HEK293 (cell line): Measurements from ENCODE around the gene CADM3.

Experiments
- CTCF ChIA-PET: fragments of 350-600 bp; formaldehyde crosslinking; extraction: SDS; loops from one replicate; lab custom pipeline; 2021; ENCODE audit warnings: antibody characterized with exemption; lab: Yijun Ruan, JAX
- POLR2A ChIA-PET: fragments of 300-600 bp; formaldehyde crosslinking; extraction: SDS; loops from one replicate; lab custom pipeline; 2020; ENCODE audit warnings: antibody characterized with exemption, inconsistent platforms; lab: Yijun Ruan, JAX
- H3K27ac ChIP-seq: fragments of 200-500 bp; sonication (Bioruptor generic); 2 replicates; pipeline ENCODE4 v1.5.1; 2014; ENCODE audit warnings: low read depth, low read length, control low read depth, inconsistent platforms; ENCODE audit errors: extremely low read depth
- H3K36me3 ChIP-seq, 2 experiments: fragments of 200-500 bp in 1 of 2; sonication (Bioruptor generic) in 1 of 2; 1 replicate in 1 of 2; 2 replicates in 1 of 2; pipeline ENCODE4 v1.5.1; 2014 to 2017; ENCODE audit warnings: inconsistent platforms in 2 of 2, low read length in 2 of 2; ENCODE audit not compliant: control insufficient read depth in 2 of 2, insufficient read depth in 1 of 2
- H3K4me1 ChIP-seq: fragments of 200-500 bp; sonication (Bioruptor generic); 2 replicates; pipeline ENCODE4 v1.5.1; 2014; ENCODE audit warnings: mild to moderate bottlenecking, low read length, inconsistent platforms; ENCODE audit not compliant: control insufficient read depth, insufficient read depth
- H3K4me3 ChIP-seq: 2 replicates; pipeline ENCODE4 v1.5.1; 2011; ENCODE audit warnings: low read depth, mild to moderate bottlenecking, control low read depth, low read length, moderate library complexity
- H3K9me3 ChIP-seq: fragments of 200-500 bp; sonication (Bioruptor generic); 2 replicates; pipeline ENCODE4 v1.5.1; 2014; ENCODE audit warnings: low read depth, low read length, inconsistent platforms; ENCODE audit not compliant: control insufficient read depth, insufficient read depth
- EGR2 ChIP-seq: fragments of 450-650 bp; formaldehyde crosslinking; IDR thresholded peaks from 2 replicates; pipeline ENCODE4 v1.5.1; 2016; ENCODE audit warnings: low read depth, missing biosample characterization, missing genetic modification characterization
- GLI2 ChIP-seq: fragments of 450-650 bp; formaldehyde crosslinking; IDR thresholded peaks from 2 replicates; pipeline ENCODE4; 2017; ENCODE audit warnings: missing biosample characterization, missing genetic modification characterization, low read depth, borderline replicate concordance
- HOXC10 ChIP-seq: sonication (generic); formaldehyde crosslinking; IDR thresholded peaks from 2 replicates; pipeline ENCODE4 v1.8.1; 2023; ENCODE audit warnings: mild to moderate bottlenecking, missing genetic modification reagents
- KLF8 ChIP-seq: fragments of 450-650 bp; formaldehyde crosslinking; IDR thresholded peaks from 2 replicates; pipeline ENCODE4 v1.5.1; 2016; ENCODE audit warnings: missing biosample characterization, missing genetic modification characterization
- MEIS1 ChIP-seq: sonication (generic); formaldehyde crosslinking; IDR thresholded peaks from 2 replicates; pipeline ENCODE4 v1.8.1; 2022; ENCODE audit warnings: missing genetic modification reagents, mild to moderate bottlenecking, borderline replicate concordance
- RBAK ChIP-seq: fragments of 450-650 bp; formaldehyde crosslinking; IDR thresholded peaks from 2 replicates; pipeline ENCODE4 v1.5.1; 2016; ENCODE audit warnings: missing biosample characterization, missing genetic modification characterization
- SP2 ChIP-seq: fragments of 450-650 bp; formaldehyde crosslinking; IDR thresholded peaks from 2 replicates; pipeline ENCODE4 v1.5.1; 2016; ENCODE audit warnings: missing biosample characterization, missing genetic modification characterization
- ZBTB48 ChIP-seq: fragments of 450-650 bp; formaldehyde crosslinking; IDR thresholded peaks from 2 replicates; pipeline ENCODE4 v1.5.1; 2016; ENCODE audit warnings: missing biosample characterization, missing genetic modification characterization
- ZBTB7A ChIP-seq: fragments of 450-650 bp; formaldehyde crosslinking; IDR thresholded peaks from 2 replicates; pipeline ENCODE4 v1.5.1; 2016; ENCODE audit warnings: low read depth, missing biosample characterization, missing genetic modification characterization
- ZBTB8A ChIP-seq: fragments of 450-650 bp; formaldehyde crosslinking; IDR thresholded peaks from 2 replicates; pipeline ENCODE4 v1.5.1; 2016; ENCODE audit warnings: missing biosample characterization, missing genetic modification characterization
- ZFP41 ChIP-seq: fragments of 450-650 bp; formaldehyde crosslinking; IDR thresholded peaks from 2 replicates; pipeline ENCODE4 v1.5.1; 2016; ENCODE audit warnings: missing biosample characterization, missing genetic modification characterization, borderline replicate concordance
- ZNF114 ChIP-seq: fragments of 450-650 bp; formaldehyde crosslinking; IDR thresholded peaks from 2 replicates; pipeline ENCODE4 v1.5.0; 2017; ENCODE audit warnings: missing biosample characterization, missing genetic modification characterization
- ZNF175 ChIP-seq: fragments of 450-650 bp; formaldehyde crosslinking; IDR thresholded peaks from 2 replicates; pipeline ENCODE4 v1.5.1; 2016; ENCODE audit warnings: missing biosample characterization, missing genetic modification characterization
- ZNF19 ChIP-seq: fragments of 450-650 bp; formaldehyde crosslinking; IDR thresholded peaks from 2 replicates; pipeline ENCODE4; 2016; ENCODE audit warnings: missing biosample characterization, missing genetic modification characterization, low read depth
- ZNF239 ChIP-seq: fragments of 450-650 bp; formaldehyde crosslinking; IDR thresholded peaks from 2 replicates; pipeline ENCODE4 v1.5.1; 2016; ENCODE audit warnings: missing biosample characterization, missing genetic modification characterization
- ZNF394 ChIP-seq: fragments of 450-650 bp; formaldehyde crosslinking; IDR thresholded peaks from 2 replicates; pipeline ENCODE4 v1.5.1; 2016; ENCODE audit warnings: missing biosample characterization, missing genetic modification characterization, mild to moderate bottlenecking, moderate library complexity, borderline replicate concordance
- ZNF423 ChIP-seq: fragments of 450-650 bp; formaldehyde crosslinking; IDR thresholded peaks from 2 replicates; pipeline ENCODE4 v1.5.1; 2016; ENCODE audit warnings: missing biosample characterization, missing genetic modification characterization
- ZNF521 ChIP-seq: fragments of 450-650 bp; formaldehyde crosslinking; IDR thresholded peaks from 2 replicates; pipeline ENCODE4 v1.5.1; 2017; ENCODE audit warnings: missing biosample characterization, mild to moderate bottlenecking, missing genetic modification characterization
- ZNF585B ChIP-seq: fragments of 450-650 bp; formaldehyde crosslinking; IDR thresholded peaks from 2 replicates; pipeline ENCODE4 v1.5.1; 2016; ENCODE audit warnings: missing biosample characterization, missing genetic modification characterization
- ZNF610 ChIP-seq: fragments of 450-650 bp; formaldehyde crosslinking; IDR thresholded peaks from 2 replicates; pipeline ENCODE4 v1.5.1; 2016; ENCODE audit warnings: missing biosample characterization, missing genetic modification characterization, borderline replicate concordance
- ZNF776 ChIP-seq: fragments of 450-650 bp; formaldehyde crosslinking; IDR thresholded peaks from 2 replicates; pipeline ENCODE4 v1.5.0; 2017; ENCODE audit warnings: missing biosample characterization, missing genetic modification characterization, borderline replicate concordance
- ZNF830 ChIP-seq: fragments of 450-650 bp; IDR thresholded peaks from 2 replicates; pipeline ENCODE4 v1.5.0; 2018; ENCODE audit warnings: missing biosample characterization, missing genetic modification characterization, low read depth, mild to moderate bottlenecking, moderate library complexity
- ZSCAN30 ChIP-seq: fragments of 450-650 bp; IDR thresholded peaks from 2 replicates; pipeline ENCODE4 v1.5.1; 2018; ENCODE audit warnings: missing biosample characterization, mild to moderate bottlenecking, missing genetic modification characterization, moderate library complexity
- TF ChIP-seq, protein P1 (sequence below): fragments of 450-650 bp; formaldehyde crosslinking; IDR thresholded peaks from 2 replicates; pipeline ENCODE4; 2016; ENCODE audit warnings: missing biosample characterization, missing genetic modification characterization
- TF ChIP-seq, protein P2 (sequence below): fragments of 450-650 bp; formaldehyde crosslinking; IDR thresholded peaks from 2 replicates; pipeline ENCODE4 v1.5.1; 2016; ENCODE audit warnings: missing biosample characterization, missing genetic modification characterization
- TF ChIP-seq, protein P3 (sequence below): fragments of 450-650 bp; formaldehyde crosslinking; IDR thresholded peaks from 2 replicates; pipeline ENCODE4 v1.5.1; 2016; ENCODE audit warnings: missing biosample characterization, missing genetic modification characterization
- TF ChIP-seq, protein P4 (sequence below): fragments of 450-650 bp; formaldehyde crosslinking; IDR thresholded peaks from 2 replicates; pipeline ENCODE4 v1.5.1; 2016; ENCODE audit warnings: missing biosample characterization, missing genetic modification characterization

The CADM3 gene

DNA sequence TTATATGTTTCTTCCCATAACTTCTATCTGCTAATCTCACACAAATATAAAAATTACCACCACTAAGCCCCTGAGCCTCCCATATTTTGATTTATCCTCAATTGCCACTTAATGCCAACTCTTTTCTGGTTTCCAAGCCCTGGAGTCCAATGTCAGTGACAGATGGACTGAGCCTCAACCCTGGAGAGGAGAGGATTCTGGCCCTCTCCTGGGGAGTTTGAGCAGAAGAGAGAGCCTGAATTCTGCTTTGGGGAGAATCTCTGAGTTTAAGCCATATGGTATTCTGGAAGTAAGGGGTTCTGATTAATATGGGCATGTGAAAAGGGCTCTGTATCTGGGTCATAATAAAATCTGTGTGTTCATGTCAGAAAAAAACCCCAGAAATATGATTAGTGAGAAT, 8.5 kb downstream of the CADM3 start:
- no peak overlapping the region for H3K27ac ChIP-seq
- ChIA-PET CTCF (interaction anchor here (1.2 kb wide), 1 partner anchor 35 kb away, joined by 3 read pairs; no protein-coding TSS in a partner anchor), POLR2A (no interaction called here)
- TF ChIP-seq ZBTB7A (tag by site-specific recombination) = no peak
- TF ChIP-seq ZNF610 = no peak
- no peak for TF ChIP-seq ZNF830 (tag by site-specific recombination)
- no peak for TF ChIP-seq MEIS1 (CRISPR knock-in tag)
- no peak for TF ChIP-seq ZFP41 (tag by site-specific recombination)
- no peak for TF ChIP-seq ZNF776 (tag by site-specific recombination)
- no peak for TF ChIP-seq ZNF114 (tag by site-specific recombination)
- TF ChIP-seq GLI2 (tag by site-specific recombination) = no peak
- no peak for TF ChIP-seq ZNF175 (tag by site-specific recombination)
- no peak for TF ChIP-seq ZNF239 (tag by site-specific recombination)
- H3K36me3 ChIP-seq = no peaks in the 10 kb centered on the region
- H3K4me3 ChIP-seq = no peak overlapping the region
- no peaks in the 10 kb centered on the region for H3K9me3 ChIP-seq
- no peaks in the 10 kb centered on the region for H3K4me1 ChIP-seq

DNA sequence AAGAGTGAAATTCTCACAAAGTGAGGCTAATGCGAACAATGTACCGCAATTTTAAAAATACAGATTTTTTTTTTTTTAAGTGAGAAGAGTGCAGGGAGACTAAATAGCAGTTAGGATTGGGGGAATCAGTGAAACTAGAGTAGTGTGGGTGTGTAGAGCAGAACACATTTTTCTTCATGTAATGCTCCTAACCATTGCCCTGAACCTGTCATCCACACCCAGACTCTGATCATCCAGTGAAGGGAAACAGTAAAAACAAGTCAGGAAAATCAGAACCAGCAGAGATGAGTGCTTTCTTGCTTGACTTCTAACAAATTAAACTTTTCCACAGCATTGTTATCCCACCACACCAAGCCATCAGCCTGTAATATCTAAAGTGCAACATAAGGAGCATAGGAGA, 9.1 kb downstream of the CADM3 start:
- no peaks in the 10 kb centered on the region for H3K9me3 ChIP-seq
- ChIA-PET CTCF (no interaction called here), POLR2A (no interaction called here)
- H3K27ac ChIP-seq = no peak overlapping the region
- no peak overlapping the region for H3K4me3 ChIP-seq
- no peaks in the 10 kb centered on the region for H3K4me1 ChIP-seq
- TF ChIP-seq ZNF585B (tag by site-specific recombination) = no peak
- no peak for TF ChIP-seq SP2
- no peak for TF ChIP-seq ZNF521 (tag by site-specific recombination)
- TF ChIP-seq ZBTB48 (tag by site-specific recombination) = no peak
- no peak for TF ChIP-seq HOXC10 (CRISPR knock-in tag)
- TF ChIP-seq KLF8 (tag by site-specific recombination) = no peak
- no peak for TF ChIP-seq ZNF19
- TF ChIP-seq ZSCAN30 (tag by site-specific recombination) = no peak
- TF ChIP-seq EGR2 (tag by site-specific recombination) = no peak
- TF ChIP-seq, protein P1, sequence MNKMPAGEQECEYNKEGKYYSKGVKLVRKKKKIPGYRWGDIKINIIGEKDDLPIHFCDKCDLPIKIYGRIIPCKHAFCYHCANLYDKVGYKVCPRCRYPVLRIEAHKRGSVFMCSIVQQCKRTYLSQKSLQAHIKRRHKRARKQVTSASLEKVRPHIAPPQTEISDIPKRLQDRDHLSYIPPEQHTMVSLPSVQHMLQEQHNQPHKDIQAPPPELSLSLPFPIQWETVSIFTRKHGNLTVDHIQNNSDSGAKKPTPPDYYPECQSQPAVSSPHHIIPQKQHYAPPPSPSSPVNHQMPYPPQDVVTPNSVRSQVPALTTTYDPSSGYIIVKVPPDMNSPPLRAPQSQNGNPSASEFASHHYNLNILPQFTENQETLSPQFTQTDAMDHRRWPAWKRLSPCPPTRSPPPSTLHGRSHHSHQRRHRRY = no peak
- TF ChIP-seq RBAK (tag by site-specific recombination) = no peak
- TF ChIP-seq ZNF423 (tag by site-specific recombination) = no peak
- no peaks in the 10 kb centered on the region for H3K36me3 ChIP-seq

DNA sequence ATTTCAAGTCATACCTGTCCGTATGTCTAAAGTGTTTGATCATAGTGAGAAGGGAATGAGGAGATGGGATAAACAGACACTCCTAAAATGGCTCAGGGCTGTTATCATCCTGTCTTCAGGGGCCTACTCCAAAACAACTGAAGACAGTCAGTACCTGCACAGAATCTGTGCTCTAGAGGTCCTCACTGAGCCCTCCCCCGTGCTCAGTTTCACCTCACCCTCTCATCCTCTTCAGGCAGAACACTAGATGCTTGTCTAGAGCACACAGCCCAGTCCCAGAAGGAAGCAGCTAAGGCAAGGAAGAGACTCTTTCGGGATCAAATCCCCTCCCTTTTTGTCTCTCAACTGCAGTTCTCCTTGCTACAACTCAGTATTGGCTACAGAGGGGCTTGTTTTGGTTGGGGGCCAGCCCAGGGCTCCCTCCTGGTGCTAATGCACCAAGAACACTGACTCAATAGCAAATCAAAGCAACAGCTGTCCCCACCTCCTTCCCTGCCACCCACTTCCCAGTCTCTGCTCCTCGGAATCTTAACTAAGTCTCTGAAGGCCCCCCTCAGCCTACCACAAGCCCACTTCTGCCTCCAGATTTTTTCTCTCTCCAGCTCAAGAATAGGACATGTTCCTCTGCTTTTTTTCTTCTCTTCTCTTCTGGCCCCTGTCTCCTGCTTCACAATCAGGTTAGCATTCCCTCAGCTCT, 10.1 kb downstream of the CADM3 start:
- Histone ChIP-seq H3K9me3 (no peaks in the 10 kb centered on the region), H3K4me1 (no peaks in the 10 kb centered on the region), H3K4me3 (no peak overlapping the region), H3K36me3 (no peaks in the 10 kb centered on the region), H3K27ac (no peak overlapping the region)
- CTCF ChIA-PET = interaction anchor here (0.6 kb wide), 1 partner anchor 15 kb away, joined by 3 read pairs; no protein-coding TSS in a partner anchor
- POLR2A ChIA-PET = interaction anchor here (0.5 to 0.6 kb wide), 2 partner anchors 1182 to 1217 kb away, joined by 3 read pairs; no protein-coding TSS in a partner anchor
- TF ChIP-seq ZNF394 (no peak), ZBTB8A (tag by site-specific recombination) (no peak), ZNF776 (tag by site-specific recombination) (no peak)
- TF ChIP-seq, protein P2, sequence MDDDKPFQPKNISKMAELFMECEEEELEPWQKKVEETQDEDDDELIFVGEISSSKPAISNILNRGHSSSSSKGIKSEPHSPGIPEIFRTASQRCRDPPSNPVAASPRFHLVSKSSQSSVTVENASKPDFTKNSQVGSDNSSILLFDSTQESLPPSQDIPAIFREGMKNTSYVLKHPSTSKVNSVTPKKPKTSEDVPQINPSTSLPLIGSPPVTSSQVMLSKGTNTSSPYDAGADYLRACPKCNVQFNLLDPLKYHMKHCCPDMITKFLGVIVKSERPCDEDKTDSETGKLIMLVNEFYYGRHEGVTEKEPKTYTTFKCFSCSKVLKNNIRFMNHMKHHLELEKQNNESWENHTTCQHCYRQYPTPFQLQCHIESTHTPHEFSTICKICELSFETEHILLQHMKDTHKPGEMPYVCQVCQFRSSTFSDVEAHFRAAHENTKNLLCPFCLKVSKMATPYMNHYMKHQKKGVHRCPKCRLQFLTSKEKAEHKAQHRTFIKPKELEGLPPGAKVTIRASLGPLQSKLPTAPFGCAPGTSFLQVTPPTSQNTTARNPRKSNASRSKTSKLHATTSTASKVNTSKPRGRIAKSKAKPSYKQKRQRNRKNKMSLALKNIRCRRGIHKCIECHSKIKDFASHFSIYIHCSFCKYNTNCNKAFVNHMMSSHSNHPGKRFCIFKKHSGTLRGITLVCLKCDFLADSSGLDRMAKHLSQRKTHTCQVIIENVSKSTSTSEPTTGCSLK (tag by site-specific recombination) = no peak
- TF ChIP-seq, protein P3, sequence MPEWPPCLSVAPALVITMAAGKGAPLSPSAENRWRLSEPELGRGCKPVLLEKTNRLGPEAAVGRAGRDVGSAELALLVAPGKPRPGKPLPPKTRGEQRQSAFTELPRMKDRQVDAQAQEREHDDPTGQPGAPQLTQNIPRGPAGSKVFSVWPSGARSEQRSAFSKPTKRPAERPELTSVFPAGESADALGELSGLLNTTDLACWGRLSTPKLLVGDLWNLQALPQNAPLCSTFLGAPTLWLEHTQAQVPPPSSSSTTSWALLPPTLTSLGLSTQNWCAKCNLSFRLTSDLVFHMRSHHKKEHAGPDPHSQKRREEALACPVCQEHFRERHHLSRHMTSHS (tag by site-specific recombination) = no peak
- TF ChIP-seq, protein P4, sequence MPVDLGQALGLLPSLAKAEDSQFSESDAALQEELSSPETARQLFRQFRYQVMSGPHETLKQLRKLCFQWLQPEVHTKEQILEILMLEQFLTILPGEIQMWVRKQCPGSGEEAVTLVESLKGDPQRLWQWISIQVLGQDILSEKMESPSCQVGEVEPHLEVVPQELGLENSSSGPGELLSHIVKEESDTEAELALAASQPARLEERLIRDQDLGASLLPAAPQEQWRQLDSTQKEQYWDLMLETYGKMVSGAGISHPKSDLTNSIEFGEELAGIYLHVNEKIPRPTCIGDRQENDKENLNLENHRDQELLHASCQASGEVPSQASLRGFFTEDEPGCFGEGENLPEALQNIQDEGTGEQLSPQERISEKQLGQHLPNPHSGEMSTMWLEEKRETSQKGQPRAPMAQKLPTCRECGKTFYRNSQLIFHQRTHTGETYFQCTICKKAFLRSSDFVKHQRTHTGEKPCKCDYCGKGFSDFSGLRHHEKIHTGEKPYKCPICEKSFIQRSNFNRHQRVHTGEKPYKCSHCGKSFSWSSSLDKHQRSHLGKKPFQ (tag by site-specific recombination) = no peak
